GM12878 (cell line): Measurements from ENCODE around the gene RAPGEF3.

Source experiments
- BHLHE40 ChIP-seq, 2 experiments: fragments of 450-650 bp in 1 of 2; IDR thresholded peaks; 2 replicates each; pipeline ENCODE4 v1.6.1; 2011 to 2017; ENCODE audit warnings: low read depth in 2 of 2, borderline replicate concordance in 1 of 2, improper control_type of control experiment in 1 of 2, low read length in 1 of 2, mild to moderate bottlenecking in 1 of 2
- CTCF ChIP-seq, 3 experiments: IDR thresholded peaks in 2 of 3; conservative IDR thresholded peaks in 1 of 3; 2 replicates each; pipeline ENCODE4 v1.5.1; 2011; ENCODE audit warnings: low read depth in 3 of 3, low read length in 3 of 3, mild to moderate bottlenecking in 3 of 3, control low read depth in 2 of 3, moderate library complexity in 2 of 3, inconsistent platforms in 1 of 3, mixed read lengths in 1 of 3; ENCODE audit not compliant: control insufficient read depth in 2 of 3, insufficient read depth in 1 of 3; ENCODE audit errors: extremely low read depth in 1 of 3
- EZH2 ChIP-seq: IDR thresholded peaks from 2 replicates; pipeline ENCODE4 v1.6.1; 2012; ENCODE audit warnings: low read depth, mild to moderate bottlenecking, control low read depth, inconsistent platforms, low read length, borderline replicate concordance; ENCODE audit not compliant: control insufficient read depth
- MTA3 ChIP-seq: IDR thresholded peaks from 2 replicates; pipeline ENCODE4 v1.6.1; 2012; ENCODE audit warnings: low read length, inconsistent platforms, borderline replicate concordance
- ZZZ3 ChIP-seq: IDR thresholded peaks from 2 replicates; pipeline ENCODE4 v1.6.1; 2011; ENCODE audit warnings: low read depth; ENCODE audit not compliant: control insufficient read depth, insufficient read length

- TF ChIP-seq ZZZ3 (no peak), BHLHE40 (IDR thresholded peaks at IDR 0.05; ENCODE audit: borderline replicate concordance in 1 of 2, low read depth in 2 of 2, low read length in 1 of 2) (no peak), EZH2 (no peak), MTA3 (no peak), CTCF (IDR thresholded peaks at IDR 0.05 in 2 of 3, conservative IDR thresholded peaks at IDR 0.05 in 1 of 3; ENCODE audit: control insufficient read depth in 2 of 3, extremely low read depth in 1 of 3, insufficient read depth in 1 of 3, low read depth in 3 of 3, low read length in 3 of 3) (no peak)
These were observed 40.8 kb upstream of the RAPGEF3 start for GRCh38 chr12:47799357-47799955.
